Measurements from ENCODE around the gene HMCN1.

Gene HMCN1

DNA sequence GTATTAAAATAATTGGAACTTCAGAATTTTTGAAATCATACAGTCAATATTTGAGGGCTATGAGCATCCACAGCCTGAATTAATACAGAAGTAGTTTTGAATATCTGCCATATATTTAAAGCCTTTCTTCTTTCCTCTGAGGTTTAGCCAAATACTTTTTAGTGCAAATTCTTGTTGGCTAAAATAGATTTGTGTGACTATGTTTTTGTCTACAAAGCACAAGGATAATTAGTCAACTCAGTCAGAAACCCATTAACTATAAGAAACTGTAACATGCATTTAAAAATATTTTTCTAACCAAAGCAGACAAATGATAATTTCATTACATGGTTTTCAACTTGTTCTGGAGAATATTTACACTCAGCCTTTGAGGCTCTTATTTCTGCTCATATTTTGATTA lies 408.7 kb downstream of the HMCN1 start:
- DNase-seq (ENCODE audit: low read depth, low spot score) = no peak
- TF ChIP-seq, protein P1, sequence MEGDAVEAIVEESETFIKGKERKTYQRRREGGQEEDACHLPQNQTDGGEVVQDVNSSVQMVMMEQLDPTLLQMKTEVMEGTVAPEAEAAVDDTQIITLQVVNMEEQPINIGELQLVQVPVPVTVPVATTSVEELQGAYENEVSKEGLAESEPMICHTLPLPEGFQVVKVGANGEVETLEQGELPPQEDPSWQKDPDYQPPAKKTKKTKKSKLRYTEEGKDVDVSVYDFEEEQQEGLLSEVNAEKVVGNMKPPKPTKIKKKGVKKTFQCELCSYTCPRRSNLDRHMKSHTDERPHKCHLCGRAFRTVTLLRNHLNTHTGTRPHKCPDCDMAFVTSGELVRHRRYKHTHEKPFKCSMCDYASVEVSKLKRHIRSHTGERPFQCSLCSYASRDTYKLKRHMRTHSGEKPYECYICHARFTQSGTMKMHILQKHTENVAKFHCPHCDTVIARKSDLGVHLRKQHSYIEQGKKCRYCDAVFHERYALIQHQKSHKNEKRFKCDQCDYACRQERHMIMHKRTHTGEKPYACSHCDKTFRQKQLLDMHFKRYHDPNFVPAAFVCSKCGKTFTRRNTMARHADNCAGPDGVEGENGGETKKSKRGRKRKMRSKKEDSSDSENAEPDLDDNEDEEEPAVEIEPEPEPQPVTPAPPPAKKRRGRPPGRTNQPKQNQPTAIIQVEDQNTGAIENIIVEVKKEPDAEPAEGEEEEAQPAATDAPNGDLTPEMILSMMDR (IDR thresholded peaks at IDR 0.05; ENCODE audit: insufficient read depth, low read length, missing control alignments) = no peak
- POLR2A ChIA-PET = no interaction called here
- CTCF ChIA-PET = interaction anchor here (1.2 to 1.3 kb wide), 2 partner anchors 11 to 13 kb away, joined by 3 to 5 read pairs; no protein-coding TSS in a partner anchor
- H3K4me3 ChIP-seq (ENCODE audit: low read depth, low read length) = no peak overlapping the region

DNA sequence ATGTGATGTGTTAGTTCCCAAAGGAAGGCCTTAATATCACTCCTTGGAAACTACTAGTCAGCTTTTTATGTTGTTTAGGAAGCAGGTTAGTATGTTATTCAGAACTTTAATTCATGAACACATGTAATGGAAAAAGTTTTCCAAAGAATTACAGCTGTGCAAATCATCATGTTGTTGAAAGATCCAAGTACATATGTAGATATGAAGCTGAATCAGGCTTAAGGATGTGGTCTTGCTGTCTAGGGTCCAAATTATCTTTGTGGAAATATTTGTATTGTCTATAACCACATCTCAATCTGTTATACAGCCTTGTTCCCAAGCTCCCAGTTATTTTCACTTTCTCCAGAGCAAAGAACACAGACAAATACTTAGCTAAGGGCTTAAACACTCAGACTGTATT lies 409.3 kb downstream of the HMCN1 start:
- H3K4me3 ChIP-seq (ENCODE audit: low read depth, low read length) = no peak overlapping the region
- CTCF ChIA-PET = interaction anchor here (1.2 to 1.3 kb wide), 2 partner anchors 11 to 12 kb away, joined by 3 to 5 read pairs; no protein-coding TSS in a partner anchor

DNA sequence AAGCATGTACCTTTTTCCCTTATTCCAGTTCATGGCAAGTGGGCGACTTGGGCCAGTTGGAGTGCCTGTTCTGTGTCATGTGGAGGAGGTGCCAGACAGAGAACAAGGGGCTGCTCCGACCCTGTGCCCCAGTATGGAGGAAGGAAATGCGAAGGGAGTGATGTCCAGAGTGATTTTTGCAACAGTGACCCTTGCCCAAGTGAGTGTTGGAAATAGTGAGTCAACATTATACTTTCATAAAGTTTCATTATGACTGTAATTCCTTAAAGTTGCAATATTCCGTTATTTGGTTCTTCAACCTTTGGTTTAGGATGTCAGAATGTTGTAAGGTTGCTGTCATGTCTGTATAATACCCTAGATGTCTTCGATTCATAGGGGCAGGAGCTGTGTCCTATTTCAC lies 410.3 kb downstream of the HMCN1 start:
- CTCF ChIA-PET = interaction anchor here (0.6 to 3.4 kb wide), 2 partner anchors 11 to 21 kb away, joined by 3 to 23 read pairs; no protein-coding TSS in a partner anchor
- POLR2A ChIA-PET = no interaction called here
- H3K4me3 ChIP-seq (ENCODE audit: low read depth, low read length) = no peak overlapping the region
- no peak for DNase-seq (ENCODE audit: low read depth, low spot score)
- TF ChIP-seq, protein P1 (IDR thresholded peaks at IDR 0.05; ENCODE audit: insufficient read depth, low read length, missing control alignments) = no peak

More for the DNA sequence above, 409.3 kb downstream of the HMCN1 start:
- no peak for DNase-seq (ENCODE audit: low read depth, low spot score)
- TF ChIP-seq, protein P1 (IDR thresholded peaks at IDR 0.05; ENCODE audit: insufficient read depth, low read length, missing control alignments) = no peak
- POLR2A ChIA-PET = no interaction called here

DNA sequence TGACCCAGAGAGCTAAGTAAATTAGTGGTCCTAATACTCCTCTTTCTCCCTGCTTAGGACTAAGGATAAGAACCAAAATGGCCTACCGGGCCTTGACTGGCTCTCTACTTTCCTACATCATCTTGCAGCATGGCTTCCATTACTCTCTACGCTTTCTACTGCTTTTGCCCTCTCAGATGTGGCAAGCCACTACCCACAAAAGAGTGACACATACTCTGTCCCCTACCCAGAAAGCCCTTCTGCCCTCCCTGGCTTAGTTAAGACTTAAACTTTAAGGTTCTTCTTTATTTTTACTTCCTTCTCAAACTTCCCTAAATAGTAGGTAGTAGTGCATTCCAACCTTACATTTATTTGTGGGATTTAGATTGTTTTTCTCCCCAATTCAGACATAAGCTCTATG lies 412.8 kb downstream of the HMCN1 start:
- CTCF ChIA-PET = interaction anchor here (0.8 to 3.4 kb wide), 2 partner anchors 9 to 61 kb away, joined by 3 to 23 read pairs; no protein-coding TSS in a partner anchor
- no peak overlapping the region for H3K4me3 ChIP-seq (ENCODE audit: low read depth, low read length)
- no peak for DNase-seq (ENCODE audit: low read depth, low spot score)
- TF ChIP-seq, protein P1 (IDR thresholded peaks at IDR 0.05; ENCODE audit: insufficient read depth, low read length, missing control alignments) = no peak
- POLR2A ChIA-PET = no interaction called here

DNA sequence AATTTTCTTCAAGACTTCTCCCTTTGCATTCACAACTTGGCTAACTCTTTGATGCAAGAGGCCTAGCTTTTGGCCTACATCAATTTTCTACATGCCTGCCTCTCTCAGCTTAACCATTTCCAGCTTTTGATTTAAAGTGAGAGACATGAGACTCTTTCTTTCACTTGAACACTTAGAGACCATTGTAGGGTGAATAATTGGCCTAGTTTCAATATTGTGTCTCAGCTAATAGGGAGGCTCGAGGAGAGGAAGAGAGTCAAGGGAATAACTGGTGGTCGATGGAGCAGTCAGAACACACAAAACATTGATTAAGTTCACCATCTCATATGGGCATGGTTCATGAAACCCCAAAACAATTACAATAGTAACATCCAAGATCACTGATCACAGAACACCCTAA lies 415.4 kb downstream of the HMCN1 start:
- no peak overlapping the region for H3K4me3 ChIP-seq (ENCODE audit: low read depth, low read length)
- ChIA-PET CTCF (interaction anchor here (1.2 kb wide), 1 partner anchor 181 kb away, joined by 3 read pairs; no protein-coding TSS in a partner anchor), POLR2A (no interaction called here)
- DNase-seq (ENCODE audit: low read depth, low spot score) = no peak
- TF ChIP-seq, protein P1 (IDR thresholded peaks at IDR 0.05; ENCODE audit: insufficient read depth, low read length, missing control alignments) = no peak

DNA sequence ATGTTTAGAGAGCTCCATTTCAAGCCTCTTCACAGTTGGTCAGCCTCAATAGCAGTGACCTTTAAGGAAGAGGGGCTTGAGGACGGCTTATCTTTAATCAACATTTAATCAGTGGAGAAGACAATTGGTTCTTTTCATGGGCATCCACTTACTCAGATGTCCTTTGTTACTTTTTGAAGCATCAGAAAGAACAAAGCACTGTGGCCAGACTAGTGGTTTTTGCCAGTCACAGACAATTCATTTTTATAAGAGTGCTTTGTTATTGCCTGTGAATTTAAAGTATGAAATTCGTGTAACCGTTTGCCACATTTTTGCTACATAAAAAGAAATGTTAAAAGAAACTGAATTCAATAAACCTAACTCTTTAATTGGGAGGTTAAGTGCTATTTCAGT lies 418.0 kb downstream of the HMCN1 start:
- H3K4me3 ChIP-seq (ENCODE audit: low read depth, low read length) = no peak overlapping the region
- TF ChIP-seq, protein P1 (IDR thresholded peaks at IDR 0.05; ENCODE audit: insufficient read depth, low read length, missing control alignments) = no peak
- CTCF ChIA-PET = interaction anchor here (0.8 to 1.2 kb wide), 2 partner anchors 11 to 16 kb away, joined by 3 to 4 read pairs; no protein-coding TSS in a partner anchor
- POLR2A ChIA-PET = interaction anchor here (0.8 kb wide), 1 partner anchor 55 kb away, joined by 3 read pairs; no protein-coding TSS in a partner anchor
- DNase-seq (ENCODE audit: low read depth, low spot score) = no peak
